RWPE1 (cell line): ENCODE data around the gene BAG1.
A peak's percentile ranks its signal among the peaks of the same experiment; 100 is the strongest.

Source experiments
- CTCF ChIA-PET: fragments of 350-600 bp; sonication (Branson Sonifier 250); formaldehyde crosslinking; extraction: SDS; loops from one replicate; lab custom pipeline; 2021; lab: Yijun Ruan, JAX
- POLR2A ChIA-PET: fragments of 400-600 bp; formaldehyde crosslinking; extraction: SDS; loops from one replicate; lab custom pipeline; 2020; ENCODE audit warnings: antibody characterized with exemption; ENCODE audit not compliant: low non-redundant PET; lab: Yijun Ruan, JAX
- DNase-seq: peaks from one replicate; pipeline ENCODE4 v3.0.0; 2012; ENCODE audit warnings: low spot score
- H3K27ac ChIP-seq: fragments of 450-650 bp; 2 replicates; pipeline ENCODE4 v1.5.1; 2017
- CTCF ChIP-seq: fragments of 450-650 bp; conservative IDR thresholded peaks from 2 replicates; pipeline ENCODE4 v1.5.1; 2017; ENCODE audit warnings: low read depth, mild to moderate bottlenecking

Gene BAG1

DNA sequence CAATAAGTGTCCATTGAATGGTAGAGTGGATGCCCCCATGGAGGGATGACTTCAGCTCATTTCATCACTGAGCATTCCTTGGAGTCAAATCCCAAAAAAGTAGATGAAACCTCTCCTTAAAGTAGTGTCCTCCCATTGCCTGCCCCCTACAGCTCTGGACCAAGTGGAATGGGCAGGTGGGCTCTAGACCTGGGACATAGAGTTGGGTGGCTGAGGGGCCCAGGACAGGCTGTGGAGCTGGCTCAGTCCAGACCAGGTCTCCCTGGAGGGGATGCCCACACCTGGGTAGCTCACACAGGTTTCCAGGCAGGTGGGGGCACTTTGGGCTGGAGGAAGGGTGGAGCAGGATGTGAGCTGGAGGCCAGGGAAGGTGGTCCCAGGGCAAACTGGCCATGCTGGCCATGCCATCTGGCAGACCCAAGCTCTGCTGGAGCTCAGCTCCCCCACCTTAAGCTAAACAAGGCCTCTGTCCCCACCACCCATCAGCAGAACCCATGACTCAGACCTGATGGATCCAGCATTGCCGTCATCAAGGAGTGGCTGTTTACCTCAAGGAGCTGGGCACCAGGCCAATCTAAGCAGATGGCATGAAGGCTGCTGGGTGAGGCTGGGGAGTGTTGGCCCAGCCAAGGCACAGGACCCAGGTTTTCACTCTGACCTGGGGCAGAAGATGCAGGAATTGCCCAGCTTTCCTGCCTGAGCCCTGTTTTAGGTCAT, 30.7 kb downstream of the BAG1 start:
- peak; percentile 98 for DNase-seq
- POLR2A ChIA-PET: interaction anchor here (0.9 kb wide), 1 partner anchor 56 kb away, joined by 3 read pairs; the partner anchor contains the start of gene NFX1
- CTCF ChIA-PET: interaction anchor here (0.5 to 1.2 kb wide), 4 partner anchors 14 to 205 kb away, joined by 3 read pairs; no protein-coding TSS in a partner anchor
- peak overlapping the region; percentile 92 for H3K27ac ChIP-seq
- TF ChIP-seq CTCF: no peak

GRCh38 chr9:33232815-33233214, 31.7 kb downstream of the BAG1 start:
- no peak for DNase-seq
- no peak for TF ChIP-seq CTCF
- CTCF ChIA-PET: interaction anchor here (0.8 to 1.2 kb wide), 2 partner anchors 15 to 62 kb away, joined by 3 to 4 read pairs; no protein-coding TSS in a partner anchor
- H3K27ac ChIP-seq: peak overlapping the region; percentile 92
- POLR2A ChIA-PET: interaction anchor here (0.5 kb wide), 1 partner anchor 63 kb away, joined by 6 read pairs; no protein-coding TSS in a partner anchor

- ChIA-PET POLR2A (interaction anchor here (0.6 kb wide), 1 partner anchor 64 kb away, joined by 3 read pairs; no protein-coding TSS in a partner anchor), CTCF (interaction anchor here (0.8 kb wide), 1 partner anchor 15 kb away, joined by 3 read pairs; no protein-coding TSS in a partner anchor)
- no peak for DNase-seq
- peak overlapping the region; percentile 83 for H3K27ac ChIP-seq
- no peak for TF ChIP-seq CTCF
Measured at GRCh38 chr9:33231623-33231942, 32.9 kb downstream of the BAG1 start.

- peak overlapping the region; percentile 83 for H3K27ac ChIP-seq
- ChIA-PET CTCF (no interaction called here), POLR2A (interaction anchor here (0.6 kb wide), 1 partner anchor 63 kb away, joined by 3 read pairs; no protein-coding TSS in a partner anchor)
- TF ChIP-seq CTCF: no peak
- peak; percentile 68 for DNase-seq
Measured at GRCh38 chr9:33230756-33231622, 33.5 kb downstream of the BAG1 start.

DNA sequence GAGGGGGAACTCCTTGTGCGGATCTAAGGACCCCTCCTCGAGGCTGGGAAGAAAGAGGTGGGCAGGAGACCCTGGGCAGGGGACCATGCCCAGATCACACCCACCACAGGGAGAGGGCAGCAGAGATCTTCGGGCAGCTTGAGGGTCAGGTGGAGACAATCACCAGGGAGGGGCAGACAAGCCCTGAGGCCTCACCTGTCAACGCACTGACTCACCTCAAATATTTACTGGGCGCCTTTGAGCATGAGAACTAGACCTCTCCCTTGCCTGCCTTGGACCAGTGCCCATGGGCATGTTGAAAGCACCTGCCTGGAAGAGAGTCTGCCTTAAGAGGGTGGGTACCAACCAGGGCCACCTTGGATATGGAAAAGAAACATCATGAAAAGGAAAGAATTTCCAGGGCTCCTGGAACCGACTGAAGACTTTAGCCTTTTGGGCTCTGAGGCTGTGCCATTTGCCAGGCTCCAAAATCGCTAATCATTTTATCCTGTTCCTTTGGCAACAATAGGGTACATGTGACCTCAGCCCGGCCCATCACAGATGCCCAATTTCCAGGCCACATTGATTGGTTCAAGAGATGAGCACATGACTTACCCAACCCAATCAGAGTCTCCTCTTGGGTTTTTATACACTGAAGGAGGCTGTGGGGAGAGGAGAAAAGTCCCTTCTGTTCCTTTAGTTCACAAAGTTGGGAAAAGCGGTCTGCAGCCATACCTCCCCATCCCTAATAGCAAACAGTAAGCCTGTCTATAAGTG, 35.0 kb downstream of the BAG1 start:
- ChIA-PET CTCF (interaction anchor here (0.5 to 0.9 kb wide), 2 partner anchors 34 to 60 kb away, joined by 3 read pairs; partner anchors contain the start of gene NFX1), POLR2A (no interaction called here)
- peak; percentile 100 for TF ChIP-seq CTCF
- peak; percentile 97 for DNase-seq
- peak overlapping the region; percentile 83 for H3K27ac ChIP-seq
